ACC112 (cell line): ENCODE results near the gene SPCS3.

Source experiments
- H2AFZ ChIP-seq: fragments of 200-600 bp; sonication (generic); one replicate; pipeline ENCODE4 v1.6.0; 2017; ENCODE audit warnings: antibody characterized with exemption, low read length; ENCODE audit not compliant: unreplicated experiment
- H3K27ac ChIP-seq: fragments of 200-600 bp; sonication (generic); 2 replicates; pipeline ENCODE4 v1.5.1; 2014; ENCODE audit warnings: low read depth, mild to moderate bottlenecking, antibody characterized with exemption, low read length, moderate library complexity
- H3K27me3 ChIP-seq: fragments of 200-600 bp; sonication (generic); 2 replicates; pipeline ENCODE4 v1.6.1; 2014; ENCODE audit warnings: mild to moderate bottlenecking, antibody characterized with exemption, low read length, moderate library complexity, mixed read lengths; ENCODE audit not compliant: insufficient read depth
- H3K36me3 ChIP-seq: fragments of 200-600 bp; sonication (generic); 2 replicates; pipeline ENCODE4 v1.6.1; 2016; ENCODE audit warnings: mild to moderate bottlenecking, antibody characterized with exemption, low read length, moderate library complexity, mixed read lengths; ENCODE audit not compliant: insufficient read depth
- H3K4me1 ChIP-seq: fragments of 200-600 bp; sonication (generic); one replicate; pipeline ENCODE4 v1.6.1; 2016; ENCODE audit warnings: low read length, mixed read lengths; ENCODE audit not compliant: insufficient read depth, unreplicated experiment, control insufficient read depth
- H3K4me3 ChIP-seq: fragments of 200-600 bp; sonication (generic); 2 replicates; pipeline ENCODE4 v1.5.1; 2014; ENCODE audit warnings: mild to moderate bottlenecking, low read depth, low read length
- H3K79me2 ChIP-seq: fragments of 200-600 bp; sonication (generic); one replicate; pipeline ENCODE4 v1.6.0; 2016; ENCODE audit warnings: low read length; ENCODE audit not compliant: control insufficient read depth, unreplicated experiment, insufficient read depth

Gene SPCS3

GRCh38 chr4:176303938-176304337, 15.8 kb upstream of the SPCS3 start:
- H3K27ac ChIP-seq: no peak overlapping the region
- H3K27me3 ChIP-seq: no peaks in the 10 kb centered on the region
- no peaks in the 10 kb centered on the region for H3K36me3 ChIP-seq
- no peak overlapping the region for H3K4me3 ChIP-seq
- no peak overlapping the region for H2AFZ ChIP-seq
- peaks cover 20% of the 10 kb centered on the region for H3K4me1 ChIP-seq
- no peaks in the 10 kb centered on the region for H3K79me2 ChIP-seq

DNA sequence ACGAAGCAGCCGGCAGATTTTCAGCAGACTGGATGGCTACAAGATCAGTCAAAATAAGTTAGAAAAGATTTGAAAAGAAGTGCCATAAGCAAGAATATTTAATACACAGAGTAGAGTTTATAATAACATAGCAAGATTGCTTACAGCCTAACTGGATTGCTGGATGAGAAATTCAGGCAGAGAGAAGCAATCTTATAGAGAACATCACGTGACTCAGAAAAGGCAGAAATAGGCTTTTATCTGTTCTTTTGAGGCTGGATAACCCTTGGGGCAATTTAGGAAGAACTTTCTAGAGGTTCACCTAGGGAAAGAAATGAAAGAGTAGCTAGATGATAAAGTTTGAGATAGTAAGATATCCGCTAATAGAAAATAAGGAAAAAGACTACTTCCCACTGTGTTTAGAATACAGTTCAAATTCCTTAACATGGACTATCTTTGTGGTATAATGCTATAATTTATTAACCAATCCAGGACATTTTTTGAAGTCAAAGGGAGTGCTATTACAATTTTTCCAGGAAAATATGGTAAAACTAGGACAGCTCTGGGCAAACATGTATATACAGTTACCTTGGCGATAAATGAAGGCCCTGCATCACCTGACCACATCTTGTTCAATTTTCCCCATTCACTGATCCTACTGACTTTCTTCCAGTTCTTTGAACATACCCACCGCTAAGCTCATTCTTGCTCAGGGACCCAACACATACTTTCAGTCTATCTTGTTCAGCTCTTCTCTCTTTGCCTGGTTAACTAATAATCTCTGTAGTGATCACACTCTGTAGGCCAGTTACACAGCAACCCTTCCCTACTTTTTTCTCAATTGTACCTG, 12.7 kb upstream of the SPCS3 start:
- Histone ChIP-seq H3K4me1 (peaks cover 15% of the 10 kb centered on the region), H3K27ac (no peak overlapping the region), H3K79me2 (no peaks in the 10 kb centered on the region), H2AFZ (no peak overlapping the region), H3K4me3 (no peak overlapping the region), H3K27me3 (no peaks in the 10 kb centered on the region), H3K36me3 (no peaks in the 10 kb centered on the region)

DNA sequence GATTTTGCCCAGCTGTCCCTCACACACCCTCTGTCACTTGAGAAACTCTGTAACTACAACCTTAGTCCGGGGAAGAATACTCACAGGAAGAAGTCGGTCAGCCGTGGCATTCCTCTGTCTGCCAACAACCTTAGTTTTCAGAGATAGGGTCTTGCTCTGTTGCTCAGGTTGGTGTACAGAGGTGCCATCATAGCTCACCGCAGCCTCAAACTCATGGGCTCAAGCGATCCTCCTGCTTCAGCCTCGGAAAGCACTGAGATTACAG, 12.2 kb upstream of the SPCS3 start:
- peaks cover 10% of the 10 kb centered on the region for H3K4me1 ChIP-seq
- no peaks in the 10 kb centered on the region for H3K27me3 ChIP-seq
- no peaks in the 10 kb centered on the region for H3K79me2 ChIP-seq
- H3K4me3 ChIP-seq: no peak overlapping the region
- H3K27ac ChIP-seq: no peak overlapping the region
- no peak overlapping the region for H2AFZ ChIP-seq
- no peaks in the 10 kb centered on the region for H3K36me3 ChIP-seq

DNA sequence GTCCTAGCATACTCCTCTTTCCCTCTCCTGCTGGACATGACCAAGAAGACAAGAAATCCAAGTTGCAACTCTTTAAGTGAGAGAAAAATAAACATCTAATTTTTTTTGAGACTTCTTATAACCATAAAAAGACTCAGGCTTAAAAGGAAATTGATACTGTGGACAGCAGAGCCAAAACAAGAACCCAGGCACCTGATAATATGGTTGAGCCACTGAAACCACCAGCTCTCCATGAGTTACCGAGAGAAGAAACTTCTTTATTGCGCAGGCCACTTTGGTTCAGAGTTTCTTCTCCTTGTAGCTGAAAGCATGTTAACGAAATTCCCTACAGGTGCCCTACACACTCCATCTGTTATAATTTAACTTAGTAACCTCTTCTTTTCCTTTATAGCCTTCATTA, 11.3 kb upstream of the SPCS3 start:
- Histone ChIP-seq H3K36me3 (no peaks in the 10 kb centered on the region), H2AFZ (no peak overlapping the region)

GRCh38 chr4:176309046-176309445, 10.7 kb upstream of the SPCS3 start:
- Histone ChIP-seq H3K4me1 (peaks cover 3% of the 10 kb centered on the region), H3K79me2 (no peaks in the 10 kb centered on the region), H3K27ac (no peak overlapping the region), H3K36me3 (no peaks in the 10 kb centered on the region), H3K27me3 (no peaks in the 10 kb centered on the region), H3K4me3 (no peak overlapping the region), H2AFZ (no peak overlapping the region)

More for the DNA sequence above, 11.3 kb upstream of the SPCS3 start:
- Histone ChIP-seq H3K79me2 (no peaks in the 10 kb centered on the region), H3K27ac (no peak overlapping the region), H3K4me3 (no peak overlapping the region), H3K4me1 (peaks cover 3% of the 10 kb centered on the region), H3K27me3 (no peaks in the 10 kb centered on the region)

- no peak overlapping the region for H3K4me3 ChIP-seq
- H3K27me3 ChIP-seq: no peaks in the 10 kb centered on the region
- H3K36me3 ChIP-seq: no peaks in the 10 kb centered on the region
- no peaks in the 10 kb centered on the region for H3K79me2 ChIP-seq
- H3K27ac ChIP-seq: no peak overlapping the region
- H3K4me1 ChIP-seq: peaks cover 3% of the 10 kb centered on the region
- no peak overlapping the region for H2AFZ ChIP-seq
These were observed 10.0 kb upstream of the SPCS3 start for GRCh38 chr4:176309772-176310171.

DNA sequence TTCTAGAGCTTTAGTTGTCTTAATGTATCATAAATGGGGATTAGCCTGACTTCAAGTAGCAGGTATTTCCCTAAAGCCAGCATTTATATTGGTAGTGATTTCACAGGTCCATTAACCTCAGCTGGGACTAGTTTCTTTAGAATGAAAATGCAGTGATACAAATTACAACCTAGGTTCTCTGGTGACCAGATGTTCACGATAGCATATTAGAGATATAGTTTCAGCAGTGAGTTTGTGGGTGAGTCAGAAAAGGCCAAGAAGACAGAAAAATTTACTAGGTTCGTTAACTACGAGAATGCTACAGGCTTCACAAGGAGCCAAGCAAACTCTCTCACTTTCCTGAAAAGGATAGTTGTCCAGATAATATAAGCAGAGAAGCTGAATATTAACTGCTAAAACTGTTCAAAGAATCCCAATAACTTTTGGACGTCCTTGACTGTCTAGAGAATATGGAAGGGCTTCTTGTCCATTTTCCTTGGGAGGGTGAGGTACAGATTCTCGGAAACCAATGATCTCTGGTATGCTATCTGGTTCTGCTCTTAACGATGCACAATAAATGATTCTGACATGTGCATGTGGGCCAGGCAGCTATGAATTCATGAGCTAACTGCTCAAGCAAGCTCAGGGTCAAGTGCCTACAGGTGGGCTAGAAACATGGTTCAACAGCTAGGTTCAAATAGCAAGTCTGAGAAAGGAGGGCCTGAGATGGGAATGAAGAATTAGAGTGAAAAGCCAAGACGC, 6.0 kb upstream of the SPCS3 start:
- Histone ChIP-seq H3K36me3 (no peaks in the 10 kb centered on the region), H3K79me2 (no peaks in the 10 kb centered on the region), H3K4me3 (no peak overlapping the region)

DNA sequence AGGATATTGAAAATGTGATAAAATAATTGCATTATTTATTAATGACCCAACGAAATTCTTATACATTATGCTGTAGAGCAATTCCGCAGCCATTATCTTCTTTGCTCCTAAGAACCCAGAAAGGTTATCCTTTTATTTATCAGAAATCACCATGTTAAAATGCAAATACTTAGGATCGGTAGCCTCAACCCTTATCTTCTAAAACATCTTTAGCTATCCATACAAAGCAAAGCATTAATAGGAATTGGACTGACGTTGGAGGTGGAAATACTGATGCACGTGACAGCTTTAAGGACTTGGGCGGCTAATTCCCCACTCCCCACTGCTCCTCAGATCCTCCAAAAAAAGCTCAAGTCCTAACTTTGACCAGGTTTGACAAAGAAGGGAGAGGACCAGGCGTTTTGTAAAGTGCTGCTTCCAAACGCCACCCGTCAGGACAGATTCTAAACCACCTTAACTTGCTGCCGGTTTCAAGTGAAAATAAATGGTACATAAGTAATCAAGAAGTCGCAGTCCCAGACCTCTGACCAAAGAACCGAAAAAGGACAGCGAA, 539 bp upstream of the SPCS3 start:
- Histone ChIP-seq H3K27me3 (no peaks in the 10 kb centered on the region), H3K4me3 (peak overlapping the region; percentile 95), H2AFZ (peak overlapping the region; percentile 80), H3K4me1 (peaks cover 28% of the 10 kb centered on the region), H3K79me2 (peaks cover 38% of the 10 kb centered on the region), H3K36me3 (no peaks in the 10 kb centered on the region), H3K27ac (peak overlapping the region; percentile 32)

More for the DNA sequence above, 6.0 kb upstream of the SPCS3 start:
- H2AFZ ChIP-seq: no peak overlapping the region
- H3K27me3 ChIP-seq: no peaks in the 10 kb centered on the region
- H3K27ac ChIP-seq: no peak overlapping the region
- peaks cover 7% of the 10 kb centered on the region for H3K4me1 ChIP-seq

GRCh38 chr4:176320340-176320975, 692 bp downstream of the SPCS3 start:
- peak overlapping the region; percentile 89 for H3K27ac ChIP-seq
- no peaks in the 10 kb centered on the region for H3K27me3 ChIP-seq
- H3K36me3 ChIP-seq: no peaks in the 10 kb centered on the region
- peaks cover 28% of the 10 kb centered on the region for H3K4me1 ChIP-seq
- peak overlapping the region; percentile 95 for H3K4me3 ChIP-seq
- H3K79me2 ChIP-seq: peaks cover 50% of the 10 kb centered on the region
- peak overlapping the region; percentile 94 for H2AFZ ChIP-seq

- Histone ChIP-seq H3K27ac (peak overlapping the region; percentile 89), H3K79me2 (peaks cover 53% of the 10 kb centered on the region), H3K36me3 (no peaks in the 10 kb centered on the region), H3K4me1 (peaks cover 28% of the 10 kb centered on the region), H3K27me3 (no peaks in the 10 kb centered on the region), H2AFZ (peak overlapping the region; percentile 74), H3K4me3 (peak overlapping the region; percentile 95)
These were observed 1.2 kb downstream of the SPCS3 start for GRCh38 chr4:176320976-176321361.
